ENCODE measurements around the gene ARL4C.
"Not testable (repeated sequence)": the region's sequence is repeated elsewhere in the genome, so short reads cannot be mapped to it uniquely, and the experiment has no call there.

Gene ARL4C

GRCh38 chr2:234472155-234472554 lies 24.7 kb downstream of the ARL4C start:
- DNase-seq, result no peak

- DNase-seq, result no peak
These were observed 26.9 kb downstream of the ARL4C start for GRCh38 chr2:234469972-234470371.

- DNase-seq, result no peak
These were observed 27.5 kb downstream of the ARL4C start for GRCh38 chr2:234469251-234469845.

GRCh38 chr2:234468503-234468902 lies 28.4 kb downstream of the ARL4C start:
- DNase-seq, result no peak

- DNase-seq, result no peak
These were observed 29.6 kb downstream of the ARL4C start for GRCh38 chr2:234467289-234467688.

GRCh38 chr2:234464291-234464645 lies 32.6 kb downstream of the ARL4C start:
- no peak for DNase-seq

- DNase-seq, result peak; percentile 73
These were observed 33.1 kb downstream of the ARL4C start for GRCh38 chr2:234463626-234464290.

- DNase-seq, result no peak
These were observed 34.5 kb downstream of the ARL4C start for GRCh38 chr2:234462218-234462992.

GRCh38 chr2:234459401-234460009 lies 37.4 kb downstream of the ARL4C start:
- no peak for DNase-seq

GRCh38 chr2:234458466-234458865 lies 38.4 kb downstream of the ARL4C start:
- DNase-seq, result no peak

- DNase-seq, result no peak
These were observed 39.5 kb downstream of the ARL4C start for GRCh38 chr2:234457421-234457820.

GRCh38 chr2:234455246-234455645 lies 41.6 kb downstream of the ARL4C start:
- DNase-seq, result not testable (repeated sequence)

GRCh38 chr2:234454433-234454832 lies 42.4 kb downstream of the ARL4C start:
- DNase-seq, result no peak

GRCh38 chr2:234453216-234453615 lies 43.7 kb downstream of the ARL4C start:
- no peak for DNase-seq

- no peak for DNase-seq
These were observed 44.8 kb downstream of the ARL4C start for GRCh38 chr2:234451852-234452625.

- DNase-seq, result no peak
These were observed 45.6 kb downstream of the ARL4C start for GRCh38 chr2:234451242-234451641.

- no peak for DNase-seq
These were observed 46.3 kb downstream of the ARL4C start for GRCh38 chr2:234450431-234451124.

GRCh38 chr2:234448506-234449184 lies 48.2 kb downstream of the ARL4C start:
- no peak for DNase-seq

GRCh38 chr2:234447963-234448362 lies 48.9 kb downstream of the ARL4C start:
- no peak for DNase-seq

- DNase-seq, result no peak
These were observed 49.7 kb downstream of the ARL4C start for GRCh38 chr2:234447189-234447588.

- DNase-seq, result peak; percentile 80
These were observed 50.3 kb downstream of the ARL4C start for GRCh38 chr2:234446404-234447076.
